ENCODE measurements around the gene PDCD1LG2. TPM values are rescaled to one million over a fixed set of nuclear protein-coding genes. Genes with fewer than 3 reads are reported as not detected.

The PDCD1LG2 gene
- total and polyA plus RNA-seq, 3 donors from 2014 or later: 0.63 to 2.4 (median 0.81) TPM

- Histone ChIP-seq H3K36me3 (ENCODE audit: low read depth, missing control alignments) (no peaks in the 10 kb centered on the region), H3K4me1 (no peaks in the 10 kb centered on the region), H3K27ac (no peak overlapping the region), H3K9me3 (no peaks in the 10 kb centered on the region), H3K27me3 (no peaks in the 10 kb centered on the region), H3K4me3 (no peak overlapping the region)
- WGBS, 2 donors: 85 to 89% methylated on average over 2 of the region's 2 CpGs
- no peak for TF ChIP-seq POLR2A (IDR thresholded peaks at IDR 0.05)
- no peak for TF ChIP-seq CTCF (IDR thresholded peaks at IDR 0.05)
- intact Hi-C loops (cut with DNase I; ENCODE audit: low total_unique reads): loop anchor here (10.0 kb wide), 1 partner anchor 149 kb away; no protein-coding TSS in a partner anchor
- no peak for DNase-seq
These were observed 83.6 kb downstream of the PDCD1LG2 start for GRCh38 chr9:5593904-5594303.

GRCh38 chr9:5596173-5596572, 85.8 kb downstream of the PDCD1LG2 start:
- intact Hi-C loops (cut with DNase I; ENCODE audit: low total_unique reads): loop anchor here (10.0 kb wide), 1 partner anchor 151 kb away; no protein-coding TSS in a partner anchor
- WGBS, 2 donors: 35 to 50% methylated on average over 2 of the region's 2 CpGs
- no peaks in the 10 kb centered on the region for H3K4me1 ChIP-seq

GRCh38 chr9:5608298-5609225, 98.2 kb downstream of the PDCD1LG2 start:
- intact Hi-C loops (cut with DNase I; ENCODE audit: low total_unique reads): no loop called here
- DNase-seq: no peak
- H3K27me3 ChIP-seq: no peaks in the 10 kb centered on the region
- peak overlapping the region in 1 of 2 donors; percentile 70 for H3K27ac ChIP-seq
- H3K9me3 ChIP-seq: no peaks in the 10 kb centered on the region
- H3K36me3 ChIP-seq (ENCODE audit: low read depth, missing control alignments): no peaks in the 10 kb centered on the region
- H3K4me3 ChIP-seq: peak overlapping the region; percentile 24 to 36
- TF ChIP-seq POLR2A (IDR thresholded peaks at IDR 0.05): no peak
- no peak for TF ChIP-seq CTCF (IDR thresholded peaks at IDR 0.05)
- WGBS, 2 donors: 41 to 45% methylated on average over 6 of the region's 6 CpGs
- no peaks in the 10 kb centered on the region for H3K4me1 ChIP-seq

More at GRCh38 chr9:5596173-5596572, 85.8 kb downstream of the PDCD1LG2 start:
- TF ChIP-seq CTCF (IDR thresholded peaks at IDR 0.05): no peak
- TF ChIP-seq POLR2A (IDR thresholded peaks at IDR 0.05): no peak
- Histone ChIP-seq H3K9me3 (no peaks in the 10 kb centered on the region), H3K27me3 (no peaks in the 10 kb centered on the region), H3K27ac (no peak overlapping the region), H3K4me3 (no peak overlapping the region), H3K36me3 (ENCODE audit: low read depth, missing control alignments) (no peaks in the 10 kb centered on the region)
- DNase-seq: no peak

GRCh38 chr9:5609226-5609596, 98.9 kb downstream of the PDCD1LG2 start:
- TF ChIP-seq CTCF (IDR thresholded peaks at IDR 0.05) (no peak), POLR2A (IDR thresholded peaks at IDR 0.05) (no peak)
- Histone ChIP-seq H3K9me3 (no peaks in the 10 kb centered on the region), H3K36me3 (ENCODE audit: low read depth, missing control alignments) (no peaks in the 10 kb centered on the region), H3K4me3 (peak overlapping the region in 1 of 2 donors; percentile 36), H3K27ac (peak overlapping the region in 1 of 2 donors; percentile 70), H3K27me3 (no peaks in the 10 kb centered on the region), H3K4me1 (no peaks in the 10 kb centered on the region)
- intact Hi-C loops (cut with DNase I; ENCODE audit: low total_unique reads): no loop called here
- 46 to 56% methylated on average over 3 of the region's 3 CpGs for WGBS, 2 donors
- DNase-seq: no peak
